Breast epithelium (tissue), 4 donors: ENCODE measurements around the gene TAPBPL. TPM values are rescaled to one million over a fixed set of nuclear protein-coding genes. Genes with fewer than 3 reads are reported as not detected.
A peak's percentile ranks its signal among the peaks of the same experiment; 100 is the strongest.

Experiments
- DNase-seq, 2 donors: peaks; one replicate each; pipeline ENCODE4 v3.0.0-alpha.2; 2019; ENCODE audit warnings: low spot score in 2 of 2
- H3K27ac ChIP-seq, 2 donors: fragments of 200-600 bp; sonication (generic) in 1 of 2; one replicate each; pipeline ENCODE4 v1.5.1; 2016 to 2019; ENCODE audit warnings: mild to moderate bottlenecking in 1 of 2
- H3K27me3 ChIP-seq, 2 donors: fragments of 200-600 bp; sonication (generic) in 1 of 2; one replicate each; pipeline versions ENCODE4 v1.5.1 to v1.6.0; 2017 to 2019; ENCODE audit warnings: control low read depth in 1 of 2, mild to moderate bottlenecking in 1 of 2
- H3K36me3 ChIP-seq: fragments of 200-600 bp; one replicate; pipeline ENCODE4 v1.5.1; 2019
- H3K4me1 ChIP-seq, 2 donors: fragments of 200-600 bp; sonication (generic); one replicate each; pipeline ENCODE4 v1.5.1; 2016 to 2019; ENCODE audit warnings: control low read depth in 1 of 2
- H3K4me3 ChIP-seq, 3 donors: fragments of 200-600 bp; sonication (generic); 1 replicate in 2 of 3; 2 replicates in 1 of 3; pipeline ENCODE4 v1.5.1; 2016 to 2019; ENCODE audit warnings: mild to moderate bottlenecking in 3 of 3, moderate library complexity in 2 of 3
- H3K9me3 ChIP-seq, 2 donors: fragments of 200-600 bp; sonication (generic) in 1 of 2; one replicate each; pipeline ENCODE4 v1.5.1; 2016 to 2019; ENCODE audit warnings: control low read depth in 1 of 2
- POLR2A ChIP-seq: fragments of 450-650 bp; IDR thresholded peaks from one replicate; pipeline ENCODE4 v1.6.1; 2016; ENCODE audit warnings: antibody characterized with exemption, mild to moderate bottlenecking, moderate library complexity
- POLR2AphosphoS5 ChIP-seq, 3 donors: sonication (generic); formaldehyde crosslinking; IDR thresholded peaks; one replicate each; pipeline ENCODE4 v1.6.1; 2017; ENCODE audit warnings: antibody characterized with exemption in 3 of 3
- intact Hi-C: fragments of 100-400 bp; cut with DNase I; formaldehyde crosslinking; loops from one replicate; pipeline ENCODE4 v1.15.1; 2023; ENCODE audit warnings: low total_unique reads
- total RNA-seq, 3 donors: library from RNA; depleted of rRNA; stranded (reverse); fragments of >200 nt; gene quantifications; one replicate each; pipeline ENCODE4 v1.1.0, GENCODE V29; 2016
- TF ChIP-seq, protein P1 (sequence below), 3 donors: fragments of 450-650 bp; IDR thresholded peaks; one replicate each; pipeline ENCODE4 v1.5.1; 2016 to 2017; ENCODE audit warnings: antibody characterized with exemption in 3 of 3, mild to moderate bottlenecking in 3 of 3, moderate library complexity in 3 of 3

Gene TAPBPL
- total RNA-seq, 3 donors from 2014 or later, result 16.5 to 24.6 (median 22.9) TPM

- Histone ChIP-seq H3K4me3 (no peak overlapping the region), H3K9me3 (no peaks in the 10 kb centered on the region), H3K36me3 (no peaks in the 10 kb centered on the region), H3K4me1 (no peaks in the 10 kb centered on the region), H3K27me3 (no peaks in the 10 kb centered on the region), H3K27ac (peak overlapping the region; percentile 2 to 28)
- intact Hi-C loops, result no loop called here
- TF ChIP-seq POLR2AphosphoS5 (IDR thresholded peaks at IDR 0.05), result no peak
- TF ChIP-seq, protein P1, sequence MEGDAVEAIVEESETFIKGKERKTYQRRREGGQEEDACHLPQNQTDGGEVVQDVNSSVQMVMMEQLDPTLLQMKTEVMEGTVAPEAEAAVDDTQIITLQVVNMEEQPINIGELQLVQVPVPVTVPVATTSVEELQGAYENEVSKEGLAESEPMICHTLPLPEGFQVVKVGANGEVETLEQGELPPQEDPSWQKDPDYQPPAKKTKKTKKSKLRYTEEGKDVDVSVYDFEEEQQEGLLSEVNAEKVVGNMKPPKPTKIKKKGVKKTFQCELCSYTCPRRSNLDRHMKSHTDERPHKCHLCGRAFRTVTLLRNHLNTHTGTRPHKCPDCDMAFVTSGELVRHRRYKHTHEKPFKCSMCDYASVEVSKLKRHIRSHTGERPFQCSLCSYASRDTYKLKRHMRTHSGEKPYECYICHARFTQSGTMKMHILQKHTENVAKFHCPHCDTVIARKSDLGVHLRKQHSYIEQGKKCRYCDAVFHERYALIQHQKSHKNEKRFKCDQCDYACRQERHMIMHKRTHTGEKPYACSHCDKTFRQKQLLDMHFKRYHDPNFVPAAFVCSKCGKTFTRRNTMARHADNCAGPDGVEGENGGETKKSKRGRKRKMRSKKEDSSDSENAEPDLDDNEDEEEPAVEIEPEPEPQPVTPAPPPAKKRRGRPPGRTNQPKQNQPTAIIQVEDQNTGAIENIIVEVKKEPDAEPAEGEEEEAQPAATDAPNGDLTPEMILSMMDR (IDR thresholded peaks at IDR 0.05), result no peak
- TF ChIP-seq POLR2A, result no peak
- DNase-seq, result no peak
Observed at GRCh38 chr12:6507102-6507998, 55.5 kb downstream of the TAPBPL start.

- DNase-seq, result no peak
- no peaks in the 10 kb centered on the region for H3K4me1 ChIP-seq
- no peaks in the 10 kb centered on the region for H3K27me3 ChIP-seq
- no peak overlapping the region for H3K4me3 ChIP-seq
- peak overlapping the region in 1 of 2 donors; percentile 1 for H3K27ac ChIP-seq
- TF ChIP-seq POLR2AphosphoS5 (IDR thresholded peaks at IDR 0.05), result no peak
- no peak for TF ChIP-seq POLR2A
- TF ChIP-seq, protein P1 (IDR thresholded peaks at IDR 0.05), result no peak
- intact Hi-C loops, result no loop called here
- H3K9me3 ChIP-seq, result no peaks in the 10 kb centered on the region
- no peaks in the 10 kb centered on the region for H3K36me3 ChIP-seq
Observed at GRCh38 chr12:6508087-6508486, 56.2 kb downstream of the TAPBPL start.

Other genes with a start within 250 kb of the TAPBPL start
- 10 to 100 TPM; 11.9 to 43.6 (median 42.4) TPM for gene PLEKHG6, start 141.4 kb upstream of the TAPBPL start, total RNA-seq
- 100 to 1,000 TPM; 232 to 256 (median 238) TPM for gene TNFRSF1A, start 110.0 kb upstream of the TAPBPL start, total RNA-seq
- 100 to 1,000 TPM in 1 of 3 donors, 10 to 100 TPM in 1, 1 to 10 TPM in 1; 1.3 to 175 (median 93.7) TPM for gene SCNN1A, start 76.5 kb upstream of the TAPBPL start, total RNA-seq
- 100 to 1,000 TPM in 2 of 3 donors, 10 to 100 TPM in 1; 90.1 to 115 (median 108) TPM for gene LTBR, start 67.9 kb upstream of the TAPBPL start, total RNA-seq
- 1 to 10 TPM in 2 of 3 donors, under 1 TPM in 1; 0.64 to 4.3 (median 2.6) TPM for gene CD27, start 7.1 kb upstream of the TAPBPL start, total RNA-seq
- 10 to 100 TPM in 2 of 3 donors, 1 to 10 TPM in 1; 8.2 to 12.5 (median 11.1) TPM for gene VAMP1, start 18.6 kb downstream of the TAPBPL start, total RNA-seq
- gene MRPL51, start 41.2 kb downstream of the TAPBPL start, total RNA-seq, result 10 to 100 TPM; 58.5 to 72.1 (median 62.4) TPM
- 10 to 100 TPM; 21.6 to 66.7 (median 53.9) TPM for gene NCAPD2, start 42.1 kb downstream of the TAPBPL start, total RNA-seq
- 1,000 to 10,000 TPM; 1,134 to 1,818 (median 1,628) TPM for gene GAPDH, start 82.5 kb downstream of the TAPBPL start, total RNA-seq
- gene IFFO1, start 104.0 kb downstream of the TAPBPL start, total RNA-seq, result 10 to 100 TPM in 2 of 3 donors, 1 to 10 TPM in 1; 7.2 to 22.4 (median 15.7) TPM
- gene NOP2, start 116.2 kb downstream of the TAPBPL start, total RNA-seq, result 10 to 100 TPM; 30.6 to 37.6 (median 31.5) TPM
- 100 to 1,000 TPM; 162 to 227 (median 203) TPM for gene CHD4, start 155.3 kb downstream of the TAPBPL start, total RNA-seq
- gene LPAR5, start 183.9 kb downstream of the TAPBPL start, total RNA-seq, result 1 to 10 TPM in 2 of 3 donors, under 1 TPM in 1; 0.98 to 1.8 (median 1.8) TPM
- 1 to 10 TPM in 1 of 3 donors, under 1 TPM in 2; 0.59 to 2.4 (median 0.66) TPM for gene ACRBP, start 195.4 kb downstream of the TAPBPL start, total RNA-seq
- gene ING4, start 211.1 kb downstream of the TAPBPL start, total RNA-seq, result 10 to 100 TPM; 51.1 to 74.2 (median 56.3) TPM
- 10 to 100 TPM; 34.4 to 57.0 (median 49.5) TPM for gene ZNF384, start 237.3 kb downstream of the TAPBPL start, total RNA-seq
- gene PIANP, start 248.8 kb downstream of the TAPBPL start, total RNA-seq, result under 1 TPM in 2 of 3 donors, not detected in 1; 0.29 to 0.33 TPM